ENCODE data around the gene ITGB3BP.
"Not testable (repeated sequence)": the region's sequence is repeated elsewhere in the genome, so short reads cannot be mapped to it uniquely, and the experiment has no call there.

- TF ChIP-seq KLF16 (tag by site-specific recombination; IDR thresholded peaks at IDR 0.05); ZNF747 (tag by site-specific recombination; IDR thresholded peaks at IDR 0.05); ZNF24 (tag by site-specific recombination; IDR thresholded peaks at IDR 0.05); ZNF302 (tag by site-specific recombination; IDR thresholded peaks at IDR 0.05; ENCODE audit: low read depth); TCF7L2 (IDR thresholded peaks at IDR 0.05; ENCODE audit: borderline replicate concordance, low read depth, low read length); CTCF (tag by site-specific recombination; IDR thresholded peaks at IDR 0.05); KLF9 (tag by site-specific recombination; IDR thresholded peaks at IDR 0.05; ENCODE audit: low read depth); ZNF658 (tag by site-specific recombination; IDR thresholded peaks at IDR 0.05); ZNF423 (tag by site-specific recombination; IDR thresholded peaks at IDR 0.05); ZNF362 (tag by site-specific recombination; IDR thresholded peaks at IDR 0.05); KLF1 (tag by site-specific recombination; IDR thresholded peaks at IDR 0.05): not testable (repeated sequence)
Measured at GRCh38 chr1:63468683-63469082, 54.3 kb downstream of the ITGB3BP start.

Data from HEK293 (cell line).